K562 (cell line): ENCODE measurements around the gene SERPINE2. TPM values are rescaled to one million over a fixed set of nuclear protein-coding genes. Genes with fewer than 3 reads are reported as not detected.
A peak's percentile ranks its signal among the peaks of the same experiment; 100 is the strongest.

ENCODE experiments used
- CREB3L1 ChIP-seq: fragments of 450-650 bp; IDR thresholded peaks from 2 replicates; pipeline ENCODE4 v1.6.1; 2014; ENCODE audit warnings: low read depth, mild to moderate bottlenecking, moderate library complexity, borderline replicate concordance
- CREM ChIP-seq: IDR thresholded peaks from 2 replicates; pipeline ENCODE4 v1.6.1; 2014; ENCODE audit warnings: antibody characterized with exemption, low read depth
- HDAC6 ChIP-seq: IDR thresholded peaks from 2 replicates; pipeline ENCODE4 v1.6.1; 2012; ENCODE audit warnings: low read depth, mild to moderate bottlenecking, control low read depth, inconsistent platforms, low read length, moderate library complexity
- NEUROD1 ChIP-seq: fragments of 150-350 bp; IDR thresholded peaks from 2 replicates; pipeline ENCODE4 v1.6.1; 2014; ENCODE audit warnings: borderline replicate concordance, low read length, low read depth; ENCODE audit not compliant: partially characterized antibody
- NFXL1 ChIP-seq: fragments of 450-650 bp; formaldehyde crosslinking; IDR thresholded peaks from 2 replicates; pipeline ENCODE4 v1.4.0; 2021; ENCODE audit warnings: mild to moderate bottlenecking
- NONO ChIP-seq, 2 experiments: fragments of 200-400 bp in 1 of 2; fragments of 450-650 bp in 1 of 2; formaldehyde crosslinking in 1 of 2; IDR thresholded peaks; 2 replicates each; pipeline ENCODE4 v1.6.1; 2017; ENCODE audit warnings: low read depth in 2 of 2, mild to moderate bottlenecking in 2 of 2, moderate library complexity in 2 of 2, low read length in 1 of 2
- NR4A1 ChIP-seq, 2 experiments: fragments of 250-450 bp in 1 of 2; fragments of 450-650 bp in 1 of 2; sonication (Bioruptor Pico) in 1 of 2; IDR thresholded peaks; 2 replicates each; pipeline versions ENCODE4 v1.4.0 to v1.6.1; 2016 to 2020; ENCODE audit warnings: mild to moderate bottlenecking in 2 of 2, missing compliant biosample characterization in 1 of 2, missing genetic modification characterization in 1 of 2, moderate library complexity in 1 of 2
- PHTF2 ChIP-seq: fragments of 250-450 bp; sonication (Bioruptor Pico); IDR thresholded peaks from 2 replicates; pipeline ENCODE4 v1.5.0; 2021; ENCODE audit warnings: mild to moderate bottlenecking
- POLR2H ChIP-seq: IDR thresholded peaks from 2 replicates; pipeline ENCODE4 v1.6.1; 2016; ENCODE audit warnings: missing genetic modification characterization, low read depth, mild to moderate bottlenecking, control low read depth, missing compliant biosample characterization, moderate library complexity
- POLR3G ChIP-seq: IDR thresholded peaks from 2 replicates; pipeline ENCODE4 v1.6.1; 2011; ENCODE audit not compliant: insufficient read length, insufficient replicate concordance; ENCODE audit errors: extremely low read depth
- PRMT5 ChIP-seq: sonication (generic); formaldehyde crosslinking; IDR thresholded peaks from 2 replicates; pipeline ENCODE4 v1.5.0; 2020; ENCODE audit warnings: missing genetic modification reagents
- SPI1 ChIP-seq: IDR thresholded peaks from 2 replicates; pipeline ENCODE4 v1.6.1; 2011; ENCODE audit warnings: low read depth, low read length, control low read depth, borderline replicate concordance
- STAG1 ChIP-seq: sonication (generic); formaldehyde crosslinking; IDR thresholded peaks from 2 replicates; pipeline ENCODE4 v1.5.0; 2020; ENCODE audit warnings: missing genetic modification reagents, borderline replicate concordance
- STAT5A ChIP-seq: IDR thresholded peaks from 2 replicates; pipeline ENCODE4 v1.6.1; 2012; ENCODE audit warnings: low read length, inconsistent platforms, borderline replicate concordance
- TAF9B ChIP-seq: fragments of 450-650 bp; IDR thresholded peaks from 2 replicates; pipeline ENCODE4 v1.6.1; 2018; ENCODE audit warnings: mild to moderate bottlenecking; ENCODE audit not compliant: partially characterized antibody
- TGIF2 ChIP-seq: sonication (generic); formaldehyde crosslinking; IDR thresholded peaks from 2 replicates; pipeline ENCODE4 v1.8.1; 2022; ENCODE audit warnings: mild to moderate bottlenecking, missing genetic modification reagents, moderate library complexity
- TRIM24 ChIP-seq, 2 experiments: fragments of 450-650 bp; IDR thresholded peaks; 2 replicates each; pipeline ENCODE4 v1.6.1; 2016
- ZNF408 ChIP-seq: fragments of 250-450 bp; sonication (Bioruptor Pico); IDR thresholded peaks from 2 replicates; pipeline ENCODE4 v1.4.0; 2020; ENCODE audit warnings: low read depth, mild to moderate bottlenecking, moderate library complexity
- polyA plus RNA-seq, 8 experiments: library from polyadenylated mRNA; depleted of rRNA in 4 of 8; stranded (reverse) in 5 of 8; unstranded in 3 of 8; fragments of >200 nt; fragmentation: Nextera tagmentation in 2 of 8; fragmentation: Illumina TruSeq in 1 of 8; extraction: Ambion mirVana in 2 of 8; extraction: Trizol in 1 of 8; gene quantifications; 2 replicates each; pipeline versions ENCODE4 v1.2.1 to v1.2.3, GENCODE V29; 2011 to 2014; ENCODE audit warnings: inconsistent platforms in 1 of 8, missing spikeins in 1 of 8
- total RNA-seq, 7 experiments: library from RNA; depleted of rRNA in 6 of 7; stranded (reverse); fragments of >200 nt in 6 of 7; fragmentation: Illumina TruSeq in 2 of 7; extraction: Trizol in 2 of 7; gene quantifications; 2 replicates each; pipeline versions ENCODE4 v1.2.1 to v1.2.3, GENCODE V29; 2011 to 2021; ENCODE audit warnings: low replicate concordance in 1 of 7
- TF ChIP-seq, protein P1 (sequence below): sonication (generic); formaldehyde crosslinking; IDR thresholded peaks from 2 replicates; pipeline ENCODE4 v1.8.0; 2023; ENCODE audit warnings: mild to moderate bottlenecking, missing genetic modification reagents
- TF ChIP-seq, protein P2 (sequence below): sonication (generic); formaldehyde crosslinking; IDR thresholded peaks from 2 replicates; pipeline ENCODE4 v1.8.1; 2022; ENCODE audit warnings: missing genetic modification reagents
- TF ChIP-seq, protein P3 (sequence below): sonication (generic); formaldehyde crosslinking; IDR thresholded peaks from 2 replicates; pipeline ENCODE4 v1.8.0; 2022; ENCODE audit warnings: mild to moderate bottlenecking, missing genetic modification reagents, borderline replicate concordance

Gene SERPINE2
- total and polyA plus RNA-seq, 9 of the 15 experiments (the other 6 are each of a cell fraction or from before 2014, with no cell fraction given): 0.03 to 0.16 (median 0.13) TPM; not detected in 6

DNA sequence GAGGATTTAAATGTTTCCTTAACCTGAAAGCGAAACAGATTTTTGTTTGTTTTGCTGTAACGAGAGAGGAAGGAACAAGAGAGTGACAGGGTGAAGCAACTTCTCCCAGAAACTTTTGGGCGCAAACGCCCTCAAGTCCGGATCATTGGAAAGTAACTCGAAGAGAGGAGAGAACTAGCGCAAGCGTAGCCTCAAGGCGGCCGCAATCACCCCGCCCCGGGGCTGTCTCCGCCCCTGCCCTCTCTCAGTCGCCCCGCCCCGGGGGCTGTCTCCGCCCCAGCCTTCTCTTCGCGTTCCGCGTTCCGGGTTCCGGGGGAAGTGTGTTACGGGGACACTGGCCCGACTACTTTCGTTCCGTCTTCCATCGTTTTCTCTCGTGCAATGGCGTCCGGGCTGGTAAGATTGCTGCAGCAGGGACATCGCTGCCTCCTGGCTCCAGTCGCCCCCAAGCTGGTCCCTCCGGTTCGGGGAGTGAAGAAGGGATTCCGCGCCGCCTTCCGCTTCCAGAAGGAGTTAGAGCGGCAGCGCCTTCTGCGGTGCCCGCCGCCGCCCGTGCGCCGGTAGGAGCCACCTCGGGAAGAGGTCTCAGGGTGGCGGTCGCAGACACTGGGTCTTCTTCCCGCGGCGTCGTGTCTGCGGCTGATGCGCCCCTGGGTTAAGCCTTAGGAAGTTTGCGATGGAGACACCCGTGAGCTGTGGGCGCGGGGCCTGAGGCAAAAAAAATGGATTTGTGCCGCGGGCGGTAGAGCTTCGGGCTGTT is 81.8 kb downstream of the SERPINE2 start, which contains the start of gene MRPL44 (continued):
- TF ChIP-seq NR4A1 (CRISPR knock-in tag; IDR thresholded peaks at IDR 0.05) (no peak), NR4A1 (tag; IDR thresholded peaks at IDR 0.05) (peak; percentile 74; the same call in 1 of the 2 replicates), TAF9B (peak; percentile 81), POLR2H (tag) (peak; percentile 85), PHTF2 (CRISPR knock-in tag) (no peak), ZNF408 (CRISPR knock-in tag) (no peak), STAT5A (no peak), NFXL1 (no peak), SPI1 (0 out of 2 replicates have a peak, but pooled peaks have one; percentile 10), PRMT5 (no peak), NONO (IDR thresholded peaks at IDR 0.05; ENCODE audit: low read depth in 2 of 2, low read length in 1 of 2) (no peak), STAG1 (no peak), TRIM24 (IDR thresholded peaks at IDR 0.05) (peak; percentile 21 to 99; a peak in 3 of 4 replicates), NEUROD1 (peak; percentile 67), CREB3L1 (peak; percentile 62; the same call in 1 of the 2 replicates), TGIF2 (no peak), HDAC6 (no peak), CREM (peak; percentile 83), POLR3G (no peak)
- TF ChIP-seq, protein P1, sequence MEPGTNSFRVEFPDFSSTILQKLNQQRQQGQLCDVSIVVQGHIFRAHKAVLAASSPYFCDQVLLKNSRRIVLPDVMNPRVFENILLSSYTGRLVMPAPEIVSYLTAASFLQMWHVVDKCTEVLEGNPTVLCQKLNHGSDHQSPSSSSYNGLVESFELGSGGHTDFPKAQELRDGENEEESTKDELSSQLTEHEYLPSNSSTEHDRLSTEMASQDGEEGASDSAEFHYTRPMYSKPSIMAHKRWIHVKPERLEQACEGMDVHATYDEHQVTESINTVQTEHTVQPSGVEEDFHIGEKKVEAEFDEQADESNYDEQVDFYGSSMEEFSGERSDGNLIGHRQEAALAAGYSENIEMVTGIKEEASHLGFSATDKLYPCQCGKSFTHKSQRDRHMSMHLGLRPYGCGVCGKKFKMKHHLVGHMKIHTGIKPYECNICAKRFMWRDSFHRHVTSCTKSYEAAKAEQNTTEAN (CRISPR knock-in tag): no peak
- TF ChIP-seq, protein P2, sequence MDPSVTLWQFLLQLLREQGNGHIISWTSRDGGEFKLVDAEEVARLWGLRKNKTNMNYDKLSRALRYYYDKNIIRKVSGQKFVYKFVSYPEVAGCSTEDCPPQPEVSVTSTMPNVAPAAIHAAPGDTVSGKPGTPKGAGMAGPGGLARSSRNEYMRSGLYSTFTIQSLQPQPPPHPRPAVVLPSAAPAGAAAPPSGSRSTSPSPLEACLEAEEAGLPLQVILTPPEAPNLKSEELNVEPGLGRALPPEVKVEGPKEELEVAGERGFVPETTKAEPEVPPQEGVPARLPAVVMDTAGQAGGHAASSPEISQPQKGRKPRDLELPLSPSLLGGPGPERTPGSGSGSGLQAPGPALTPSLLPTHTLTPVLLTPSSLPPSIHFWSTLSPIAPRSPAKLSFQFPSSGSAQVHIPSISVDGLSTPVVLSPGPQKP (CRISPR knock-in tag): no peak
- TF ChIP-seq, protein P3, sequence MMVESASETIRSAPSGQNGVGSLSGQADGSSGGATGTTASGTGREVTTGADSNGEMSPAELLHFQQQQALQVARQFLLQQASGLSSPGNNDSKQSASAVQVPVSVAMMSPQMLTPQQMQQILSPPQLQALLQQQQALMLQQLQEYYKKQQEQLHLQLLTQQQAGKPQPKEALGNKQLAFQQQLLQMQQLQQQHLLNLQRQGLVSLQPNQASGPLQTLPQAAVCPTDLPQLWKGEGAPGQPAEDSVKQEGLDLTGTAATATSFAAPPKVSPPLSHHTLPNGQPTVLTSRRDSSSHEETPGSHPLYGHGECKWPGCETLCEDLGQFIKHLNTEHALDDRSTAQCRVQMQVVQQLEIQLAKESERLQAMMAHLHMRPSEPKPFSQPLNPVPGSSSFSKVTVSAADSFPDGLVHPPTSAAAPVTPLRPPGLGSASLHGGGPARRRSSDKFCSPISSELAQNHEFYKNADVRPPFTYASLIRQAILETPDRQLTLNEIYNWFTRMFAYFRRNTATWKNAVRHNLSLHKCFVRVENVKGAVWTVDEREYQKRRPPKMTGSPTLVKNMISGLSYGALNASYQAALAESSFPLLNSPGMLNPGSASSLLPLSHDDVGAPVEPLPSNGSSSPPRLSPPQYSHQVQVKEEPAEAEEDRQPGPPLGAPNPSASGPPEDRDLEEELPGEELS (CRISPR knock-in tag): no peak
